Mononuclear cell (primary cell): ENCODE measurements around the gene KLHDC7B. TPM values are rescaled to one million over a fixed set of nuclear protein-coding genes. Genes with fewer than 3 reads are reported as not detected.

Experiments
- H3K27me3 ChIP-seq: 2 replicates; pipeline ENCODE4 v1.6.0; 2011; ENCODE audit warnings: low read length, control low read depth; ENCODE audit not compliant: insufficient read depth
- H3K4me1 ChIP-seq: 2 replicates; pipeline ENCODE4 v1.5.1; 2011; ENCODE audit warnings: mild to moderate bottlenecking, low read length, control low read depth; ENCODE audit not compliant: insufficient read depth
- H3K4me3 ChIP-seq: 2 replicates; pipeline ENCODE4 v1.5.1; 2011; ENCODE audit warnings: mild to moderate bottlenecking, low read length, moderate library complexity
- H3K9me3 ChIP-seq: 2 replicates; pipeline ENCODE4 v1.5.1; 2011; ENCODE audit warnings: low read depth, mild to moderate bottlenecking, control low read depth, low read length
- total RNA-seq: library from RNA; depleted of rRNA; stranded (reverse); fragments of >200 nt; gene quantifications from one replicate; pipeline ENCODE4 v1.2.3, GENCODE V29; 2012

KLHDC7B gene
- total RNA-seq, 1 donor: 1.7 TPM

- Histone ChIP-seq H3K27me3 (no peaks in the 10 kb centered on the region), H3K4me3 (no peak overlapping the region), H3K4me1 (peaks cover 10% of the 10 kb centered on the region), H3K9me3 (no peaks in the 10 kb centered on the region)
Observed at GRCh38 chr22:50567721-50568252, 22.1 kb downstream of the KLHDC7B start.

DNA sequence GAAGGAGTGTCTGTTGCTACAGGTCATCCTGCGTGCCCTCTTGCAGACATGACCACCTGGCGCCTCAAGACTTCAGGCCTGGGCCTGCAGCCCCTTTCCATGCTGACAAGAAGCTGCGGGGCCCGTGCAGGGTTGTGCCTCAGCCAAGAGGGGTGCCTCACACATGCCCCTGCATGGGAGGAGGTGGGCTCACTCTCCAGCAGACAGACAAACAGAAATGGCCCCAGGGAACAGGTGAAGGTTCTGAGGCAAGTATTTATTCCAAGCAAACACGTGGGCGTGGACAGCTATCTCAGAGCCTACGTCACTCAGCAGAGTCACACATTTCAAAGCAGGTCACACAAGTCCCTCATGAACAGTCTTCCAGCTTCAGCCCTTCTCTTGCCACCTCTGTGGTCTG is 22.9 kb downstream of the KLHDC7B start:
- H3K4me1 ChIP-seq: peaks cover 2% of the 10 kb centered on the region
- H3K4me3 ChIP-seq: no peak overlapping the region
- no peaks in the 10 kb centered on the region for H3K27me3 ChIP-seq
- H3K9me3 ChIP-seq: no peaks in the 10 kb centered on the region

DNA sequence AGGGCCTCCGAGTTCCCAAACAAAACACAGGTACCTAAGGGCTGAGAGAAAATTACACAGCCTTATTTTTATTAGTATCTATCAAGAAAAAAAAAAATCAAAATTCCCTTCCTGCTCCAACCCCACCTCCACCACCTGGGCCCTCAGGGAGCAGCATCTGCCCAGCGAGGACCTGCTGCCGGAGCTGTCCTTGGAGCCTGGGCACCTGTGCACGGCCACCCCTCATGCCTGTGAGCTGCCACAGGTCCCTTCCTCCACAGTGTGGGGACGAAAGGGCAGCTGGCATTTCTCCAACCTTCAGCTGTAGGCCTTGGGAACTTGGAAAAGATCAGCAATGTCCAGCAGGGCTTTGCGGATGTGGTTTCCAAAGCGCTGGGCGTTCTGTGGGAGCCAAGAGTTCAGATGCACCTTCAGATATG is 23.4 kb downstream of the KLHDC7B start:
- Histone ChIP-seq H3K4me3 (no peak overlapping the region), H3K27me3 (no peaks in the 10 kb centered on the region), H3K4me1 (no peaks in the 10 kb centered on the region), H3K9me3 (no peaks in the 10 kb centered on the region)

DNA sequence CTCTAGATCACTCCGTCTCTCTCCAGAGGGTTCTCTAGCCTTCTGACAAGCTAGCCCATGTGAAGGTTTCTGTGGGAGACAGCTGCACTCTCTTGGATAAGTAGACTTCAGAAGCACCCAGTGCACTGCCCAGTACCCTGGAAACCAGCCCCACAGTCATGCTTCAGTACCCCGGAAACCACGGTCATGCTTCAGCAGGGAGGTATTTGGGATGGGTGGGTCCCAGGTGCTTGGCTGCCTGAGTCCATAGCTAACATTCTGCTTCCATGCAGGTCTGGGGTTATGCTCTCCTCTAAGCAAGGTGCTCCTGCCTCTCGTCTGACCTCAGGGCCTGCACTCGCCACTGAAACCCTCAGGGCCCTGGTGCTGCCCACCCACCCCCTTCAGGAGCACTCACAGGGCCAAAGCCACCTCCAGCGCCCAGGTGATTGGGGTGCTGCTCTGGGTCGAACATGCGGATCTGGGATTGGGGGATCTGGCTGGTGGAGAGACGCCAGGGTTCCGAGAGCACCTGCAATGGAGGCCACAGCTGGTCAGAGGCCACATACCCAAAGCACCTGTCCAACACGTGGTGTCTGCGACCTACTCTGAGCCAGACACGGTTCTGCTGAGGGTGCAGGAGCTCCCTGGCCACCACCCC is 24.3 kb downstream of the KLHDC7B start:
- Histone ChIP-seq H3K27me3 (no peaks in the 10 kb centered on the region), H3K9me3 (no peaks in the 10 kb centered on the region), H3K4me3 (no peak overlapping the region), H3K4me1 (no peaks in the 10 kb centered on the region)

- H3K4me3 ChIP-seq: no peak overlapping the region
- H3K27me3 ChIP-seq: no peaks in the 10 kb centered on the region
Observed at GRCh38 chr22:50570861-50571260, 25.2 kb downstream of the KLHDC7B start.

DNA sequence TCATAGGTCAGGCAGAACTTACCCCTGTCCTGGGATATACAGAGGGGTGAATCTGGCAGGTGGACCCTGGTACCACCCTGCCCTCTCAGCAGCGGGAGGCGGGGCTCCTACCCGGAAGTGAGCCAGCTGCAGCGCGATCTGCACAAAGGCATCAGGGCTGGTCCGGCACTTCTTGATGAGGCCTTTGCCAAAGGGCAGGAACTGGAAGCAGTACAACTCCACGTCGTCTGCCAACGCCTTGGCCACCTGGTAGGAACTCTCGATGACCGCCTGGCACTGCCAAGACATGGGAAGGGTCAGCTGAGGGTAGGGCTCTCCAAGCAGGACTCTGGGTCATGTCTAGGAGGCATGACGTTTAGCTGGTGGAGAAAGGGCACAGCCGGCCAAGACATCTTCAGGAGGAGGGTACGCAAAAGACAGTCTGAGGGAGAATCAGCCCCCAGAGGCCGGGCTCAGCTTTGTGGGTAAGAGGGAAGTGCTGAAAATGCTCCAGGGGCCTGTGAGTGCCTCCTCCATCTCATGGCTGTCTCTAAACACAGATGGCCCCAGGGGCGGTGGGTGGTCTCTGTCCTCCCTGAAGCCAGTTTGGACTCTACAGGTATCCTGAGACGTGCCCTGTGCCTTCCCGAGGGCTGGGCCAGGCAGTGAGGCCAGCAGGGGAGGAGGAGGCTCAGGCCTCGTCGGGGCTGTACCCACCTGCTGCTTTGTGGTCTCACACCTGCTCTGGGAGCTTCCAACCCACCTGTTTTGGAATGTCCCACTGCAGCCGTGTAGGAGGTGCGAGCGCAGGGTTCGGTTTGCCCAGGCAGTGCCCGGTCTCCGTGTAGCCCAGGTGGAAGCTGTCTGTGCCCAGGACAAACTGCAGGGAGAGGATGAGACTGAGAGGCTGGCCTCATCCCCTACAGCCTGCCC is 25.8 kb downstream of the KLHDC7B start:
- H3K9me3 ChIP-seq: no peaks in the 10 kb centered on the region
- no peaks in the 10 kb centered on the region for H3K27me3 ChIP-seq
- H3K4me1 ChIP-seq: no peaks in the 10 kb centered on the region
- no peak overlapping the region for H3K4me3 ChIP-seq

More at GRCh38 chr22:50570861-50571260, 25.2 kb downstream of the KLHDC7B start:
- no peaks in the 10 kb centered on the region for H3K9me3 ChIP-seq
- H3K4me1 ChIP-seq: no peaks in the 10 kb centered on the region

GRCh38 chr22:50572965-50573364 is 27.3 kb downstream of the KLHDC7B start:
- Histone ChIP-seq H3K27me3 (no peaks in the 10 kb centered on the region), H3K4me3 (no peak overlapping the region), H3K4me1 (no peaks in the 10 kb centered on the region), H3K9me3 (no peaks in the 10 kb centered on the region)

DNA sequence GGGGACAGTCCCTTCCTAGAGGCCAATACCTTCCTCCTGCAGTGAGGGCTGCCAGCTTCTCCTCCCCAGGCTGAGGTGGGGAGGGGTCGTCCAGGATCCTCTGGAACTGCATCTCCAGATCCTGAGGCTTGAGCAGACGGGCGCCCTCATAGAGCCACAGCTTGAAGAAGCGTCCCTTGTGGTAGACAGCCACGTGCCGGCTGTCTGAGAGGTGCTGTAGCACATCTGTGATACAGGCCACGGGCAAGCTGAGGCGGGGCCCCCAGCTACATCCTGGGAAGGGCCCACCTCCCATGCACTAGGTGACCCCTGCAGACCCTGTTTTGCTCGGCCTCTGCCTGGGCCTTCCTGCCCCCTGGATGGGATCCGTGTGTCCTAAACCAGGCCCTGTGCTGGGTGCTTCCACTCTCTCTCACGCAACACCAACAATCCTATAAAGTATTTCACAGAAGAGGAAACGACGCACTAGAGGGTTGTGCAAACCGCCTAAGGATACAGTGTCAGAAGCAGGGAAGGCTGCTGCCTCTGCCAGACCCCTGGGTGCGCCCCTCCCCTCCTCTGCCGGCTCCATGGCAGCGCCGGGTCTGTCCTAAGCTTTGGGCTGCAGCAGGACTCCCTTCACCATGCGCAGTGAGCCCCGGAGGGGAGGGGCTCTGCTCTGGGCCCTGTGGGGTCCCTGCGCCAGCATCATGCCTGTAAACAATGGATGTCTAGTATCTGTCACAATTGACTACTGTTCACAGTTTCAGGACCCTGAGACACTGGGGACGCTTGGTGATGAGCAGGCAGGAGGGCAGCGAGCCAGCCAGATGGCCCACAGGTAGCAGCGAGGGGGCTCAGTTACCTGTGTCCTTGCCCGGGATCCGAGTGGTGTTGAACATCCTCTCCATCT is 28.0 kb downstream of the KLHDC7B start:
- no peak overlapping the region for H3K4me3 ChIP-seq
- peaks cover 6% of the 10 kb centered on the region for H3K4me1 ChIP-seq
- H3K9me3 ChIP-seq: no peaks in the 10 kb centered on the region
- H3K27me3 ChIP-seq: no peaks in the 10 kb centered on the region

- Histone ChIP-seq H3K4me1 (peaks cover 7% of the 10 kb centered on the region), H3K9me3 (no peaks in the 10 kb centered on the region), H3K27me3 (no peaks in the 10 kb centered on the region), H3K4me3 (no peak overlapping the region)
Observed at GRCh38 chr22:50574383-50574755, 28.7 kb downstream of the KLHDC7B start.

DNA sequence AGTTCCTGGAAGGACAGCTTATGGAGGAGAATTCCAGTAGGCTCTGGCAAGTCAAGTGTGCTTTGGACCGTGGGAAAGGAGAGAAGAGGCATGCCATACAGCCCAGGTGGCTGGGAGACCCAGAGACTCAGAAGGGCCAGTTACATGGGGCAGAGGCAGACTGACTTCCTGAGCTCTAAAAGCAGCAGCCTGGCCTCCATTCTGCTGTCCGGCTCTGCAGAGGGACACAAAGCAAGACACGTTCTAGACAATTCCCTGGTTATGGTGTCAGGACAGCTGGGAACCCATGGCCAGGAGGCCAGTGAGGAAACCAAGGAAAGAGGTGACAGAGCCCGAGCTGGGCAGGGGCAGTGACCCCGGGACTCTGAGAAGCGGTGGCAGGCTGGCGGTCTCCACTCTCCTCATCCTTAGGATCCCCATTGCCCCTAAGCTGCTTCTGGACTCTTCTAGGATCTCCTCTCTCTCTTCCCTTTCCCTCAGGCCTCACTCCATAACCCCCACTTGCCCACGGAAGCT is 29.8 kb downstream of the KLHDC7B start:
- no peak overlapping the region for H3K4me3 ChIP-seq
- H3K4me1 ChIP-seq: peaks cover 7% of the 10 kb centered on the region
- no peaks in the 10 kb centered on the region for H3K27me3 ChIP-seq
- H3K9me3 ChIP-seq: no peaks in the 10 kb centered on the region

DNA sequence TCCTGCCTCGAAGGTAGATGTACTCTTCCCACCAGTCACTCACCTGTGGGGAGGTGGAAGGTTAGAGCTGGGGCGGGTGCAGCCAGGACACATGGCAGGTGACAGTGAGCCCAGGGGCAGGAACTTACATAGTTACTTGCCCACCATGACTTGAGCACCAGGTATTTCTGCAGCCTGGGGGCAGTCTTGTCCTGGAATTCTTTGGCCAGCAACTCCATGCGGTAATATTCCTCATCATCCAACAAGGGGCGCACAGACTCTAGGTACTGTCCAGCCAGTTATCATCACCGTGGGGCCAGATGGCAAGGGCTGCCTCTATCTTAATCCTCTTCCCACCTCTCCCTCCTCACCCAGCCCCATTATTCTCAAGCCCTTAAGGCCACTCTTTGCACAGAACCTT is 30.4 kb downstream of the KLHDC7B start:
- H3K9me3 ChIP-seq: no peaks in the 10 kb centered on the region
- peaks cover 8% of the 10 kb centered on the region for H3K4me1 ChIP-seq

DNA sequence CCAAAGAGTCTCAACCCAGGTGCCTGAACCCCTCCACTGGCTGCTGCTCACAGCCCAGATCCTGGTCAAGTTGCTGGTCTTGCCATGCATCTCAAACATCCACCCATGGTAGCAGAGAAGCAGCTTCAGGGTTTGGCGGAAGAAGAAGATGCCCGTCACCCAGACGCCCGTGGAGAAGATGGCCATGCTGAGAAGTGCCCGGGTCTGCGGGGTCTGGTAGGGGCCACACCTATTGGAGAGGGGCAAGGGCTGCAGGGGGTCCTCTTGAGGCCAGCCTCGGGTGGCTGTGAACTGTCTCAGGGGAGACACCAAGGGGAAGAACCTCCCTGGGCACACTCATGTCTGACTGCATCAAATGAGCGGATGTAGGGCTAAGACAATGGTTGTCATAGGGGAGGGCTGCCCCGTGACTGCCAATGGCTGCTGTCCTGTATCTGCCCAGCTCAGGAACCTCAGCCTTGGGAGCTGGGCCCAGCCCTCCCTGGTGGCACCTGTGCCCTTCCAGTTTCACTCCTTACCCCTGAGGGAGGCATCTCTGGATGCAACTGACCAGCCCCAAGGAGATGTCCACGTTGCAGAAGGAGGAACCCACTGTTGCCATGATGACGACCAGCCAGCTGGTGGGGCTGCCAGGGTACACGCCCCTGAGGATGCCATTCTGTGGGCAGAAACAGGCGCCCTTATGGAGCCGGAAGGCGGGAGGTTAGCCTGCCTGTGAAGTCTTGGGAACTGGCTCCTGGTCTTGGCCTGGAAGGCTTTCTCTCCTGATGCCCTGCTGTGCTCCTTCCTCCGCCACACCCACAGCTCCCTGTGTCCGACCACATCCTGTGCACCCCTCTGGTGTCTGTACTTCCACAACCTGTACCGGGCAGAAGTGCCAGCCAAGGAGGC is 31.4 kb downstream of the KLHDC7B start:
- no peaks in the 10 kb centered on the region for H3K27me3 ChIP-seq
- peaks cover 18% of the 10 kb centered on the region for H3K4me1 ChIP-seq
- H3K9me3 ChIP-seq: no peaks in the 10 kb centered on the region
- no peak overlapping the region for H3K4me3 ChIP-seq

More for the DNA sequence above, 30.4 kb downstream of the KLHDC7B start:
- no peak overlapping the region for H3K4me3 ChIP-seq
- H3K27me3 ChIP-seq: no peaks in the 10 kb centered on the region

DNA sequence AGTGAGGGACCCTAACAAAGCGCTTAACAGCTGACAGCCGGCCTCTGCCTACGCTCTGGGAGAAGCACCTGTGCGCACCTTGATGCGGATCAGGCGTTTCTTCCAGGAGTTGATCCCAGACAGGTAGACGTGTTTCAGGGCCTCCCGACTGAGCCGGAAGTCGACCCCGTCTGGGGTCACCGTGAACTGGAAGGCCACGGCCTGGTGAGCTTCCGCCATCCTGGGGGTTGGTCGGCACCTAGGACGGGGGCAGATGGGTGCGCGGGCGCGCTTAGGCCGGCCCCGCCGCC is 31.9 kb downstream of the KLHDC7B start:
- Histone ChIP-seq H3K4me1 (peaks cover 19% of the 10 kb centered on the region), H3K4me3 (no peak overlapping the region), H3K27me3 (no peaks in the 10 kb centered on the region), H3K9me3 (no peaks in the 10 kb centered on the region)
